OCI-LY3 (cell line): Measurements from ENCODE around the gene SHMT2.

ENCODE experiments used
- EZH2phosphoT487 ChIP-seq: fragments of 200-600 bp; shearing (Covaris generic); IDR thresholded peaks from 2 replicates; pipeline ENCODE4 v1.6.1; 2018; ENCODE audit warnings: antibody characterized with exemption, mixed run types, low read depth
- TF ChIP-seq, protein P1 (sequence below): fragments of 200-600, 300-600 bp; sonication (generic); IDR thresholded peaks from 2 replicates; pipeline ENCODE4 v1.5.1; 2014; ENCODE audit warnings: antibody characterized with exemption, low read length, low read depth

DNA sequence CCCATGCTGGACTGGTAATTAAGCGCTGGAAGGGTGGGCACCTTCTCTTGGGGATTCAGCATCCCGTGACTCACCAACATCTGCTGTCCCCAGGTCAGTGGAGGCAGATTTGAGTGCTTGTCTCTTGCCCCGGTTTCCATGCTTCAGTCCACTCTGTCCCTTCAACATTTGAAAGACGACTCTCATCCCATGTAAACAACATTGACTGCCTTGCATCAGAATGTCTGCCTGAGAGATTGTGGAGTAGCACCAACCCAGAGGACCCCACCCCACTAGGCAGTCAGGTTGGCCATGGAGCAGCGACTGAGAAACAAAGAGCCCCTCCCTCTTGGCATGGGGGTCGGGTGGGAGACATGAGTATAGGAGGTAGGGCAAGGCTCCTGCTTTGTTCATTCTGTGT, 26.4 kb downstream of the SHMT2 start:
- TF ChIP-seq, protein P1, sequence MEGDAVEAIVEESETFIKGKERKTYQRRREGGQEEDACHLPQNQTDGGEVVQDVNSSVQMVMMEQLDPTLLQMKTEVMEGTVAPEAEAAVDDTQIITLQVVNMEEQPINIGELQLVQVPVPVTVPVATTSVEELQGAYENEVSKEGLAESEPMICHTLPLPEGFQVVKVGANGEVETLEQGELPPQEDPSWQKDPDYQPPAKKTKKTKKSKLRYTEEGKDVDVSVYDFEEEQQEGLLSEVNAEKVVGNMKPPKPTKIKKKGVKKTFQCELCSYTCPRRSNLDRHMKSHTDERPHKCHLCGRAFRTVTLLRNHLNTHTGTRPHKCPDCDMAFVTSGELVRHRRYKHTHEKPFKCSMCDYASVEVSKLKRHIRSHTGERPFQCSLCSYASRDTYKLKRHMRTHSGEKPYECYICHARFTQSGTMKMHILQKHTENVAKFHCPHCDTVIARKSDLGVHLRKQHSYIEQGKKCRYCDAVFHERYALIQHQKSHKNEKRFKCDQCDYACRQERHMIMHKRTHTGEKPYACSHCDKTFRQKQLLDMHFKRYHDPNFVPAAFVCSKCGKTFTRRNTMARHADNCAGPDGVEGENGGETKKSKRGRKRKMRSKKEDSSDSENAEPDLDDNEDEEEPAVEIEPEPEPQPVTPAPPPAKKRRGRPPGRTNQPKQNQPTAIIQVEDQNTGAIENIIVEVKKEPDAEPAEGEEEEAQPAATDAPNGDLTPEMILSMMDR, result no peak
- TF ChIP-seq EZH2phosphoT487, result no peak
